GM19395 (cell line): Measurements from ENCODE around the gene B9D1.

ENCODE experiments used
- ATAC-seq: cut with Tn5 transposase; IDR thresholded peaks from one replicate; pipeline ENCODE4 v1.9.1; 2021; ENCODE audit warnings: mild to moderate bottlenecking, moderate library complexity; ENCODE audit not compliant: unreplicated experiment

The B9D1 gene

DNA sequence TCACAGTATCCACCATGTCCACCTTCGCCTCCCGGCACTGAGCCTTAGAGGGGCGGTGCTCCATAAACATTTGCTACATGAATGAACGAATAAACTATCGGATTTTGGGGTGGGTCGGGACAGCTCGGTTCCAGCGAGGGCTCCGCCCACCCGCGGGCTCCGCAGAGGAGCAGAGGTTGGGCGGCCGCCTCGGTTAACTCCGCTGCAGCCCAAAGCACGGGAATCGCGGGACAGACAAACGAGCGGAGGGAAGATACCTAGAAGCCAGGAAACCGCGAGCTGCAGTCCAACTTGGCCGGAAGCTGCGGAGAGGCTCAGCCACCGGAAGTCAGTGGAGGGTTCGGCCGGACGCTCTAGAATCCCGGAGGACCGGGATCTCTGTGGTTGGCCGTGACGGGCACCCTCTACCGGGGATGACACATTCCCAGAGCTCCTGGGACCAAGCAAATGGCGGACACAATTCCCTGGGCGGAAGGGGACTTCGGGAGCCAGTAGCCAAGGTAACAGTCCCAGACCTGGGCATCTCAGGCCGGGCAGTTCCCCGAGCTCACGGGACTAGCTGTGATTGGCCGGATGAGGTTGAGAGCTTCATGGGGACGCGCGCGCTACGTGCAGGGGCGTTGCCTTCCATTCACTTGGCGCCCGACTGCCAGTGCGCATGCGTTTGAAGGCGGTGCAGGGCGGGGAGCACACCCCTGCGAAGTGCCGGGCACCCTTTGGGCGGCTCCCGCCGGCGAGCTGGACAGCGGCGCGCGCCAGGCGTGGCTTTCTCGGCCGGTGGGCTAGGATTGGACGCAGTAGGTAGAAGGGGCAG, 15.3 kb upstream of the B9D1 start:
- peak; percentile 90 for ATAC-seq

DNA sequence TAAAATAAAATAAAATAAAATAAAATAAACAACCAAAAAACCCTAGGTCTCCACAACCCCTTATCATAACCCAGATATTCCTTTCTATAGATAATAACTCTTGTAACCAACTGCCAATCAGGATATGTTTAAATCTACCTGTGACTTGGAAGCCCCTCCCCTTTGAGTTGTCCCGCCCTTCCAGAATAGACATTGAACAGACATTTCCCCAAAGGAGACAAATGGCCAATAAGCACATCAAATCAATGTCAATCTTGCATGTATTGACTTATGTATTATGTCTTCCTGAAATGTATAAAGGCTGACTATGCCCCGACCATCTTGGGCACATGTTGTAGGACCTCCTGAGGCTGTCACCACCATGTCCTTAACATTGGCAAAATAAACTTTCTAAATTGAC, 14.3 kb upstream of the B9D1 start:
- no peak for ATAC-seq

DNA sequence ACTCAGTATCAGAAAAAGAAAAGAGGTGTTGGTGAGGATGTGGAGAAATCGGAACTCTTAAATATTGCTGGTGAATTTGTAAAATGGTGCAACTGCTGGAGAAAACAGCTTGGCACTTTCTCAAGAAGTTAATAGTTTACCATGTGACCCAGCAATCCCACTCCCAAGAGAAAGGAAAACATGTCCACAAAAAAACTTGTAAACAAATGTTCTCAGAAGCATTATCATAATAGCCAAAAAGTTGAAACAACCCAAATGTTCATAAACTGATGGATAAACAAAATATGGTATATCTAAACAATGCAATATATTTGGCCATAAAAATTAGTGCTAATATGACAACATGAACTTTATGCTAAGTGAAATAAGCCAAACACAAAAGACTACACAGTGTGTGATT, 13.2 kb upstream of the B9D1 start:
- no peak for ATAC-seq

DNA sequence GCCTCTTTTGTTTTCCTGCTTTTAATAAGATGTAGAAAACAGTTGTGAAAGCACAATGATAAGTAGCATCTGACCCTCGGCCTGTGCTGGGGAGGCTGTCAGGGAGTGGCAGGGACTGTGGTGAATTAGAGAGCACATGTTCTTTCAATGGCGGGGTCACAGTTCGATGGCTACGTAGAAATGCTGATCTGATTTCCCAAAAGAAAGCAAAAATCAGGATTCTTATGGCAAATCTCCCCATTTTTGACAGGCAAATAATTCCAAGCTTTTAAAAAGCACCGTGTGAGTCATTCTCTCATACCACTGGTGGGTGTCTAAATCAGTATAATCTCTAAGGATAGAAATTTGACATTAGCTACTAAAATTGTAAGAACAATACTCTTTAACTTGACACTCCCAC, 11.6 kb upstream of the B9D1 start:
- no peak for ATAC-seq

DNA sequence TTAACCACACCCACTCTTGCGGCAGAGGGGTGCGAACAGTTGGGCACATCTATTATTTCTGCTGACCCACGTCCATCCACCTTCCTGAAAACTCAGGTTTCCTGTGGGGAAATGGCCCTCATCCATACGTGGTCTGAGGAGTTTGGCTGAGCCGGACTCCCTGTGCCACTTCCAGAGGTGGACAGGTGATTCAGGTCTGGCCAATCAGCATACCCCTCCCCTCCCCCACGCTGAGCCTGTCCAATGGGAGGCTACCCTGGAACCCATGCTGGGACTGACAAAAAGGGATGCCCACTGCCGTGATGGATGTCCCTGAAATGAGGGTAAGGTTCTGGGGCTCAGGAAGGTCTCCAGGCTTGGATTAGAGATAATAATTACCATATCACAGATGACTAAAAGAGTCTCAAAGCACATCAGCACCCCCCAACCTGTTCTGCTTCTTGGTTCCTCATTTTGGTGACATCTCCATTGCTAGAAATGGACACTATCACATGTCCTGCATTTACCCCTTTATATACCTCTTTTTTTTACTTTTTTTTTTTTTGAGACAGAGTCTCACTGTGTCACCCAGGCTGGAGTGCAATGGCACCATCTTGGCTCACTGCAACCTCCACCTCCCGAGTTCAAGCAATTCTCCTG, 10.5 kb upstream of the B9D1 start:
- ATAC-seq: no peak

DNA sequence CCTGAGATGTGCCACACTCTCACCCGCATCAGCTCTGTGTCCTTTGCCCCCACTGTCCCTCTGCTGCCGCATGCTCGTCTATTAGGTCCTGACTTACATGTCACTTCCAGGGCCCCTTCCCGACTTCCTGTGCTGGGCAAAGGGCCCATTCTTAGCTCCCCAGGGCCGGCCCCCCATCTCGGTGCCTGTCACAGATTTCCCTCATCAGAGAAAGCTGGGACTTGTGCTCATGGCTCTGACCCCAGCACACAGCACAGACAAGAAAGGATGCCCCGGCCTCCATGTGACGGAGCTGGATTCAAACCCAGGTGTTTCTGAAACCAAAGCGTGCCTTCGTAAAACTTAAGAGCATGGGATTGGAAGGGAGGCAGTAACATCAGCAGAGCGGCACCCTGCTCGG, 9.9 kb upstream of the B9D1 start:
- no peak for ATAC-seq

DNA sequence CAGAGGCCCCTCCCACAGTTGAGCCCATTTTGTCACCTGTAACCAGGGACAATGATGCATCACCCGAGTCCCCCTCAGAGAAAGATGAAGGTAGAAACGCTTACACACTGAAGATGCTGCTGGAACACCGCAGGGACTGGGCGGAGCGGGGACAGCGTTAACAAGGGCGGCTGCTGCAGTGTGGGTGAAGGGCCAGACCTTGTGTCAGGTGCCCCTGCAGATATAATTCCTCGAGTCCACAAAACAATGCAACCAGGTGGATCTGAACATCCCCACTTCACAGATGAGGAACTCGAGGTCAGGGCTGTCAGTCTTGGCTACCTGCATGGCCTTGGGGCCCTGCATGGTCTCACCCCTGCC, 9.5 kb upstream of the B9D1 start:
- ATAC-seq: no peak

DNA sequence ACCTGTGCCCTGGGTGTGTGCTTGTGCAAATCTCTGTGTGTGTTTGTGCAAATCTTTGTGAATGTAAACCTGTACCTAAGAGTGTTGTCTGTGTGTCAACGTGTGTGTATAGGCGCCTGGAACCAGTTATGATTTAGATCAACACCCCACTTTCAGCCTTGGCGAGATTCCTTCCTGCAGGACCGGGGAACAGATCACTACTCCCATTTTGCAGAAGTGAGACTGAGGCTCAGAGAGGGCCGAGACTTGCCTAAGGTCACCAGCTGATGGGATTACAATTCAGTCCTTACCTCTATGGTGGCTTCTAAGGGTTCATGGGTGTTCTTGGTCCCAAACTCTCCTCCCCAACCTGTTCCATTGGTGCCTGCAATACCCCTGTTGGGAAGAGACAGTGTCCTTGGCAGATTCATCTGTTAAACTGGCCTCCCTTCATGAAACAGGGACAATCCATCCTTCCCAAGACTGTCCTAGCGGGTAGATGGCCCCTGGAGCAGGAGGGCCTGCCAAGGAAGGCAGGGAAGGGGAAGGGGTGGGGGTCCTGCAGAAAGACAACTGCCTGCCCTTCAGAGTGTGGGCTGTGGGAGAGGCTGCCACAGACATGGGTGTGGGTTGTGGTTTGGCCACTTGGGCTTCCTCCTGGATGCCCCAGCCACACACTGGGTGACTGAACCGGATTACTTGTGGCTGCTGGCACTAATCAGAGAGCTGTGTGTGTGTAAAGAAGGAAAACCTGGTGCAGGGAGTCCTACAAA, 8.9 kb upstream of the B9D1 start:
- no peak for ATAC-seq

DNA sequence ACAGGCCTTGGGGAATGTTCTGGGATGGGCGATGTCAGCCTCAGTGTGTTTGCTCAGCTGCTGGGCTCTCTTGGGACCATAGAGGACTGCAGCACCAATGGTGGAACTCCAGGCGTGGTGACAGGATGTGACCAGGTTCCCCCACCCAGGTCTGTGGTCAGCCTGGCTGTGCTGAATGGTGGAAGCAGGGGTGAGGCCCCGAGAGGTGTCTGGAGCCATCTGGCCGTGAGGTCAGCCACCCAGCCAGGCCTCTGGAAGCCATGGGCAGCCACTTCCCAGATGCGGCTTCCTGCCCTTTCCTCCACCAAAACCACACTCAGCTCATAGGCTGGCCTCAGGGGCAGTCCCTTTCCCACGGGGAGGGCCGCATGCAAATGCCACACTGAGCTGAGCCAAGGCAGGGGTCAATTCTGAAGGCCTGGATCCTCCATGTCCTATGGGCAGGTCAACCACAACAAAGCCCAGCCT, 8.0 kb upstream of the B9D1 start:
- ATAC-seq: peak; percentile 67

DNA sequence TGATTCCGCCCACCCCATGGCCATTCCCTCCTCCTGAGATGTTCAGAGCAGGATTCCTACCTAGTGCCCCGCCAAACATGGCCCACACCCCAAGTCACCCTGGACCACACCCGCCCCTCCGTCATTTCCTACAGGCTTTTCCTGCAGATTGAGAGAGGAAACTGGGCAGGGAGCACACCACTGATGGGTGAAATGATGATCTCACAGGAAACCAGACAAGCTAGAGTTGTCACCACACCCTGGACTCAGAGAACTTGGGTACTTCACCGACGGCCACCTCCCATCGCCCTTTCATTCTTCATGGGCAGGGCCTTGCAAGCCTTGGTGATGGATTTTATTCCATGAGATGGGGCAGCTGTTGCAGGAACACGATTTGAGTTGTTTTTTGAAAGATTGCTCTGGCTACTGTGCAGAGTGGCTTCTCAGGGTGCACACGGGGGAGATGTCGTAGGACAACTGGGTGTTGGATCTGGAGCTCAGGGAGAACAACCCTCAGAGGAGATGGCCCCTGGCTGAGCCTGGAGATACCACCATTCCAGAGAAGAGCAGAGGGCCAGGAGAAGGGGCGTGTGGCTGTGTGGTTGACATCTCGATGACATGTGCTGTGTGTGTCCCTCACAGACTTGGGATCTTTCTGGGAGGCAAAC, 7.4 kb upstream of the B9D1 start:
- no peak for ATAC-seq

DNA sequence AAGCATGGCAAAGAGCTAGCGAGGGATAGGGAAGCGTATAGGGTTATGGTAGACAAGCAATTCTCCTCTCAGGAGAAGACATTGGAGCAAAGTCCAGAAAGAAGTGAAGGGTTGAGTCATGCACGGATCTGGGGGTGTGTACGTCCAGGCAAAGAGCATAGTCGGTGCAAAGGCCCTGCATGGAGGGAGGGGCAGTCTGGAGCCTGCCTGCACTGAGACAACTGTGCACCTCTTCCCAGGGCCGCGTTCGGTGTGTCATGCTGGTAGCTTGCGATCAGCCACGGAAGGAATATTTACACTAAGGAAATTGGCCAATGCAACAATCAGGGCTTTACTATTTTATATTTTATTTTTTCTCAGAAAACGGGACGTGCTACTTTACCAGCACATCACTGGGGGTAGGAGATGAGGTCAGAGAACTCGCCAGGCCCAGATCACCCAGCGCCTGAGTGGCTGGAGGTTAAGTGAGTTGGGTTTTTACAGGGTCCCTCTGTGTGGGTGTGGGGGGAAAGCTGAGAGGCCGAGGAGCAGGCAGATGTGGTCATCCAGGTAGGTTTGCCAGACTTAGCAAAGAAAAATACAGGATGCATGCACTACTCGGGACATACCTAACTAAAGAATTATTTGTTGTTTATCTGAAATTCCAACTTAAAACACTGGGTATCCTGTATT, 6.7 kb upstream of the B9D1 start:
- ATAC-seq: no peak

DNA sequence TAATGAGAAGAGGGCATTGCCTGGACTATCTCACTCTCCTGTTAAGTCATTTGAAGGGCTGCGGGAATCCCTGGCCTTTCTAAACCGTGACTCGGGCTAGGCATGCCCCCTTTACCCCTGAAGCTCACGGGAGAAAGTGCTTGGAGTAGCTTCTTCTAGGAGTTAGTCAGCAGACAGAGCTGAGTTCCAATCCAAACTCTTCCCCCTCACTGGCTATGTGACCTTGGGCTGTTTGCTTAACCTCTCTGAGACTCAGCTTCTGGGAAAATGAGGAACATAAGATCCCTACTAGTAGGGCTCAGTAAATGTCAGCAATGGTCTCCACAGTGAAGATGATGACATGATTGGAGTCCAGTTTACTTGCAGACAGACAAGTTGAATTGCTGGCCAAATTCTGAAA, 5.7 kb upstream of the B9D1 start:
- no peak for ATAC-seq

DNA sequence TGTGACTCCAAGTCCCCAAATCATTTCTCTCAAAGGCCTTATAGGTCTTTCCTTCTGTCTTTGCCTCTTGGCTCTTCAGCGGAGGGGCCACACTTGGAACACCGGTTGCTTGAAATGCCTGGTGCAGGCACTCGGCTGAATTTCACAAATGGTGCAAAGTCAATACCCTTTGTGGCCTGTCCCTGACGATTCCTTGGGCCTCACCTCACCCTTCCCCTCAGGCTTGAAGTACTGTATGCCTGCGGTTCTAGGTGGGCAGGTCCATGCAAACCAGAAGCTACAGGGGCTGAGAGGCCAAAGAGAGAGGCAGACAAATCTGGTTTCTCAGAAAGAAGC, 4.1 kb upstream of the B9D1 start:
- no peak for ATAC-seq

DNA sequence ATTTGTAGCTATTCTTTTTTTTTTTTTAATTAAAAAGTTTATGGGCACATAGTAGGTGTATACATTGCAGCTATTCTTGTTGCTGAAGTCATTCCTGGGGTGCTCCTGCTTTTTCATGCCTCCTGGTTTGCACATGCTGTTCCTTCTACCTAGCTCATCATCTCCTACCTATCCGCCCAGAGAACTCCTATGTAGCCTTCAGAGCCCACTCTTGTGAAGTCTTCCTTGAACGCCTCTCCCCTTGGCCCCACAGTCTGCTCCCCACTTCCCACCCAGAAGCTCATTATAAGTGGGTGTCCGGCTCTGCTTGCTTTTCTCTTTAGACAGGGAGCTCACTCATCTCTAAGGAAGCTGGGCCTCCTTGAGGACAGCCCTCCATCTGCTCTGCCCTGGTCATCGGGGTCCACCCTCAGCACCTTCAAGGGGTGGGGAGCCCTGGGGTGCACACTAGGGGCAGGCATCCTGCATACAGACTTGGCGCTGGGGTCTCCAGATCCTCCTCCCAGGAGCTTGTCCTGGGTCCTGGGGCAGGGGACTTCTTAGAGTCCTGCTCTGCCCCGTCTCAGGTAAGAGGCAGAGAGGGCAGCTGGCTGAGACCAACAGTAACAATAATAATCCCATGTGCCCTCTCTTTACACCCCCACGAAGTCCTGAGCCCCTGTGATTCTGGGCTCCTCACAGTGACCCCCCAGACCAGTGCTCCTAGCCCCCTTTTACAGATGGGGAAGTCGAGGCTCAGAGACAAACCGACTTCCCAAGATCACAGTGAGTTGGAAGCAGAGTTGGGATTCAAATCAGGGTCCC, 3.5 kb upstream of the B9D1 start:
- no peak for ATAC-seq

DNA sequence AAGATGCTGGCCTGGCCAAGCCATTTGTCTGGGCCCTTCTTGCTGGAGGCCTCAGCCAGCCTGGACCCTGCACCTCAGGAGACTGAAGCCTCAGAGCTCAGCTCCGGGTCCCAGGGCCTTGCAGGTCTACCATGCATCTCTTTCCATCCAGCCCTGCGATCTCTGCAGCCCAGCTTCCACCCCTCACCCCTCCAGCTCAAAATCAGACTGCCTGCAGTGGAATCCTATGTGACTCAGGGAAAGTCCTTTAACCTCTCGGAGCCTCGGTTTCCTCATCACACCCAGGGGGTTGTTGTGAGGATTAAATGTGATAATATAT, 2.9 kb upstream of the B9D1 start:
- ATAC-seq: no peak

DNA sequence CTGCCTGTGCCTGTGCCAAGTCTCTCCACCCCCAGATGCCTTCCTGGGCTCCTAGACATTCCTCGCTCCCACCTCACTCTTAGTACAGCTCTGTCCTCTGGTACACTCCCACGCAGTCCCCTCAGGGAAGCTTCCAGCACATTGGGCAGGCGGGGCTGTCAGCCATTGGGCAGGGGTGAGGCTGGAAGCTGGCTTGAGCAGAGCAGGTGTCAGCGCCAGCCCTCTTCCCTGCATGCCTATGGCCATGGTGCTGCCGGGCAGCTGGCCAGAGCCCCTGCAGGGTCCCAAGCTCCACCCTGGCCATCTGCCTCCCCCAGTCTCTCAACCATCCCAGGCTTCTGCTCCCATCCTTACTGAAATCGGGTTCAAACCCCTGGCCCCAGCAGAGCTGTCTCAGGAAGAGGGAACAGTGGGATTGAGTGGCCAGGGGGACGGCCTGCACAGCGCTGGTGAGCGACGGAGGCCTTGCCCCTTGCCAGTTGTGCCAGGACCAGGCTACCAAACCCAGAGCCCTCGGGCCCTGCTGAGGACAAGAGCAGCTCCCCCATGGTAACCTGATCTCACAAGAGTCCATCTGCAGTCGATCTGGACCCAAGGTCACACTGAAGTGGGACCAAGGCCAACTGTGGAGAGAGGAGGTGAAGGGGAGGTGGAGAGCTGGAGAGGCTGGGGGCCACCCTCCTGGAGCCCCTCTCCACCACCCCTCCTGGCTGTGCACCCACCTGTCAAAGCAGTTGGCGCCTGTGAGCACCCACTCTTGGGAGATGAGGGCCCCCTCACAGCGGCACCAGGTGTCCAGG, 2.4 kb upstream of the B9D1 start:
- no peak for ATAC-seq

DNA sequence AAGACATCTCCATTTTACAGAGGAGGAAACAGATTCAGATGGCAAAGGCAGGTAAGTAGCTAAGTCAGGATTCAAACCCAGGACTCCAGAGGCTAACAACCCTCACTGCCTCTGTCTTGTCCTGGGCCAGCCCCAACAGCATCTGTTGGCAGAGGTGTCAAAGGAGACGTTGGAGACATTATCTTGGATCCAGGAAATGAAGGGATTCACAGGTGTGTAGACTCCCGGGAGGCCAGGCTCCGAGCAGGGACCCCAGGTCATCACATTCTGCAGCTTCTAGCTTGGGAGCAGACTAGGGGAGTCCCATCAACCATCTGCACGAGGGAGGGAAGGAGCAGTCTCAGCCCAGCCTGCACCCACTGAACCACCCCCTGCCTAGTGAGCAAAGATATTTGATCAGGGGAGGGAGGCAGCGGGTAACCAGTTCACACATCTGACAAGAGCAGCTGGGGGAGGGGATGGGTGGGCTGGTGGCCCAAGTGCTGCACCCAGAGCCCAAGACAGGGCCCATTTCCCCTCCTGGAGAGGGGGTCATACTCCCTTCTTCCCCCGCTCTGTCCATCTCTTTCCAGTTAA, 1.0 kb upstream of the B9D1 start:
- ATAC-seq: no peak

DNA sequence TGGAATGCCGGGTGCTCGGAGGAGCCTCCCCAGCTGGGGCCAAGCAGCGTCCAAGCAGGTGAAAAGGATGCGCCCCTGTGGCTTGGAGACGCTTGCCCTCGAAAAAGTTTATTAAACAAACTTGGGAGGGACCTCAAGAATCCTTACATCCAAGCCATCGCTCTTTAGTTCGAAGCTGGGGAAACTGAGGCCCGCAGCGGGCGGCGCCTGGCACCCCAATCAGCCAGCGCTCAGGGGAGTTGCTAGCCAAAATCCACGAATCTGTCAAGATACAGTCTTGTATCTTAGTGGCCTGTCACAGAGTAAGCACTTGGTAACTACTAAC, 553 bp upstream of the B9D1 start:
- ATAC-seq: no peak

DNA sequence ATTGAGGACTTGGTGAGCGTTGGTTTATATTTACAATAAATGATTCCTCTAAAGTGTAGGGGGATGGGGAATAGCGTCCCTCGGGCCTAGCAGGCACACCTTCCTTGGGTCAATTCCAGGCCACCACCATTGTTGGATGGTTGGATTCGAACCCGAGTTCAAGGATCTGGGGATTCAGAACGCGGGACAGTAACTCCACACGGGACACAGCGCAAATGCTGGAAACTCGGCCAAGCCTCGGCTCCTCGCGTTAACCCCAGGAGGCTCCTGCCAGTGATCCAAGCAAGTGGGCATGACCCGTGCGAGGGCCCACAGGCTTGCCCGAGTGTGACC, 613 bp downstream of the B9D1 start:
- no peak for ATAC-seq

DNA sequence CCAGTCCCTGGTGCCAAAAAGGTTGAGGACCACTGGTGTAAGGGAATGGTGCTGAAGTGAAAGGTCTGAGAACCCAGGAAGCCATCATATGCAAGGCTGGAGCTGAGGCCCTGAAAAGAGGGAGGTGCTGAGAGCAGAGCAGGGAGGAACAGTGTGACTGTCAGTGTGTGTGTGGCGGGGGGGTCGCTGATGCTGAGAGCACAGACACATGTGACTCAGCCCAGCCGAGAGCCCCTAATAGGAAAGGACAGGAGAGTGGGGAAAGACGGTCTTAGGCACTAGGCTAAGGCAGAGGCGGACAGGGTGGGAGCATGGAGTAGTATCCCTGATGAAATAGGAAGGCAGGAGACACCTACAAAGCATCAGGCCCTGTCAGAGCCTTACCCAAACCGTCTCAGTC, 1.2 kb downstream of the B9D1 start:
- ATAC-seq: no peak
